Mesodermal cell (in vitro differentiated cells): ENCODE data around the gene CD3E.

Source experiments
- H3K27ac ChIP-seq: 2 replicates; pipeline ENCODE4 v1.7.0; 2013; ENCODE audit warnings: mild to moderate bottlenecking, low read depth, low read length, moderate library complexity; ENCODE audit not compliant: severe bottlenecking
- H3K36me3 ChIP-seq: 2 replicates; pipeline ENCODE4 v1.7.1; 2013; ENCODE audit warnings: mild to moderate bottlenecking, low read length, moderate library complexity; ENCODE audit not compliant: control insufficient read depth, insufficient read depth
- H3K4me1 ChIP-seq: one replicate; pipeline ENCODE4 v1.7.1; 2013; ENCODE audit warnings: mild to moderate bottlenecking, low read length; ENCODE audit not compliant: insufficient read depth, control insufficient read depth, poor library complexity, severe bottlenecking
- H3K4me3 ChIP-seq: 2 replicates; pipeline ENCODE4 v1.7.0; 2013; ENCODE audit warnings: low read length, control low read depth, mild to moderate bottlenecking; ENCODE audit not compliant: insufficient read depth, poor library complexity, severe bottlenecking; ENCODE audit errors: extremely low read depth
- H3K9me3 ChIP-seq: 2 replicates; pipeline ENCODE4 v1.7.1; 2013; ENCODE audit warnings: mild to moderate bottlenecking, low read length, moderate library complexity; ENCODE audit not compliant: control insufficient read depth
- WGBS, 2 experiments: methylation state at CpG; one replicate each; pipeline ENCODE4 v1.1.5; 2013; ENCODE audit warnings: missing lambda C conversion rate in 2 of 2; ENCODE audit not compliant: insufficient coverage in 2 of 2; 5-methylcytosine and 5-hydroxymethylcytosine counted together

The CD3E gene

DNA sequence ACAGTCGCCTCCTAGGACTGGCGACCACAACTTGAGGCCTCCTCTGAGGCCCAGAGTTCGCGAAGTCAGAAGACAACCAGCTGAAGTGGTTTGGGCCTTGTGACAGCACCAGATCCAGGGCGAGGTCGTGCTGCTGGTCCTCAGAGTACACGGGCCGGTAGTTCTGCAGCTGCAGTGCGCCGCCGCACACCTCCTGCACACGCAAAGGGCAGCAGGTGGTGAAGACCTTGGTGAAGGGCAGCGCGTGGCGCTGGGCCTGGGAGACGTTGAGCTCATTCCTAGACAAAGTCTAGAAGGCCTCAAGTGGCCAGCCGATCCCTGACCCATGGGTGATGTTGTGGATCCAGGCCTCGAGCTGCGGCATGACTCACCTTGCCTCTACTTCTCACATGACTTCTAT lies 18.2 kb downstream of the CD3E start:
- H3K27ac ChIP-seq: no peak overlapping the region
- 97 to 99% methylated on average over 10 to 19 of the region's 19 CpGs for WGBS, 2 experiments
- peaks cover 3% of the 10 kb centered on the region for H3K4me1 ChIP-seq
- no peaks in the 10 kb centered on the region for H3K36me3 ChIP-seq
- H3K9me3 ChIP-seq: no peaks in the 10 kb centered on the region
- H3K4me3 ChIP-seq: no peak overlapping the region

- no peak overlapping the region for H3K4me3 ChIP-seq
- no peaks in the 10 kb centered on the region for H3K9me3 ChIP-seq
- H3K36me3 ChIP-seq: no peaks in the 10 kb centered on the region
- H3K27ac ChIP-seq: no peak overlapping the region
- H3K4me1 ChIP-seq: no peaks in the 10 kb centered on the region
Measured at GRCh38 chr11:118325283-118325682, 20.8 kb downstream of the CD3E start.

GRCh38 chr11:118328745-118329144 lies 24.2 kb downstream of the CD3E start:
- H3K4me1 ChIP-seq: no peaks in the 10 kb centered on the region
- H3K27ac ChIP-seq: no peak overlapping the region
- peaks cover 3% of the 10 kb centered on the region for H3K9me3 ChIP-seq

DNA sequence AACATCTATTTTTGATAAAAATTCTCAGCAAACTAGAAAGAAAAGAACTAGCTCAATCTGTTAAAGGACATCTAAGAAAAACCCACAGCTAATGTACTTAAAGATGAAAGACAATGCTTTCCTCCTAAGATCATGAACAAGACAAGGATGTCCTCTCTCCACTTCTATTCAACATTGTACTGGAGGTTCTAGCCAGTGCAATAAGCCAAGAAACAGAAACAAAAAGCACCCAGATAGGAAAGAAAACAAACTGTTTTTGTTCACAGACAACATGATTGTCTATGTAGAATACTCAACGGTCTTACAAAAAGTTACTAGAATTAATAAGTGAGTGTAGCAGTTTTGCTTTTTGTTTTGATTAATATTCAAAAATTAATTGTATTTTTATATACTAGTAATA lies 30.2 kb downstream of the CD3E start:
- no peaks in the 10 kb centered on the region for H3K4me1 ChIP-seq
- no peak overlapping the region for H3K27ac ChIP-seq
- no peak overlapping the region for H3K4me3 ChIP-seq
- peaks cover 3% of the 10 kb centered on the region for H3K9me3 ChIP-seq
- WGBS, 2 experiments: no CpG with 5 or more reads among the region's 1 CpG
- H3K36me3 ChIP-seq: no peaks in the 10 kb centered on the region

More at GRCh38 chr11:118328745-118329144, 24.2 kb downstream of the CD3E start:
- no peaks in the 10 kb centered on the region for H3K36me3 ChIP-seq
- H3K4me3 ChIP-seq: no peak overlapping the region

GRCh38 chr11:118338637-118339061 lies 34.1 kb downstream of the CD3E start:
- Histone ChIP-seq H3K4me3 (no peak overlapping the region), H3K4me1 (no peaks in the 10 kb centered on the region), H3K27ac (no peak overlapping the region), H3K9me3 (no peaks in the 10 kb centered on the region), H3K36me3 (no peaks in the 10 kb centered on the region)
- WGBS, 2 experiments: 83 to 88% methylated on average over 5 to 6 of the region's 7 CpGs

- WGBS, 2 experiments: 89 to 93% methylated on average over 4 of the region's 5 CpGs
- no peaks in the 10 kb centered on the region for H3K4me1 ChIP-seq
- H3K9me3 ChIP-seq: no peaks in the 10 kb centered on the region
- H3K36me3 ChIP-seq: no peaks in the 10 kb centered on the region
- H3K27ac ChIP-seq: no peak overlapping the region
- no peak overlapping the region for H3K4me3 ChIP-seq
Measured at GRCh38 chr11:118339281-118339961, 34.9 kb downstream of the CD3E start.

- Histone ChIP-seq H3K4me1 (no peaks in the 10 kb centered on the region), H3K27ac (no peak overlapping the region), H3K4me3 (no peak overlapping the region), H3K9me3 (no peaks in the 10 kb centered on the region), H3K36me3 (no peaks in the 10 kb centered on the region)
- WGBS, 2 experiments: 80 to 92% methylated on average over 2 of the region's 3 CpGs
Measured at GRCh38 chr11:118340449-118340848, 35.9 kb downstream of the CD3E start.

- H3K4me3 ChIP-seq: no peak overlapping the region
- no peak overlapping the region for H3K27ac ChIP-seq
- 94% methylated on average over 3 of the region's 3 CpGs for WGBS, 2 experiments
- no peaks in the 10 kb centered on the region for H3K4me1 ChIP-seq
- H3K36me3 ChIP-seq: no peaks in the 10 kb centered on the region
- no peaks in the 10 kb centered on the region for H3K9me3 ChIP-seq
Measured at GRCh38 chr11:118341261-118341660, 36.7 kb downstream of the CD3E start.

DNA sequence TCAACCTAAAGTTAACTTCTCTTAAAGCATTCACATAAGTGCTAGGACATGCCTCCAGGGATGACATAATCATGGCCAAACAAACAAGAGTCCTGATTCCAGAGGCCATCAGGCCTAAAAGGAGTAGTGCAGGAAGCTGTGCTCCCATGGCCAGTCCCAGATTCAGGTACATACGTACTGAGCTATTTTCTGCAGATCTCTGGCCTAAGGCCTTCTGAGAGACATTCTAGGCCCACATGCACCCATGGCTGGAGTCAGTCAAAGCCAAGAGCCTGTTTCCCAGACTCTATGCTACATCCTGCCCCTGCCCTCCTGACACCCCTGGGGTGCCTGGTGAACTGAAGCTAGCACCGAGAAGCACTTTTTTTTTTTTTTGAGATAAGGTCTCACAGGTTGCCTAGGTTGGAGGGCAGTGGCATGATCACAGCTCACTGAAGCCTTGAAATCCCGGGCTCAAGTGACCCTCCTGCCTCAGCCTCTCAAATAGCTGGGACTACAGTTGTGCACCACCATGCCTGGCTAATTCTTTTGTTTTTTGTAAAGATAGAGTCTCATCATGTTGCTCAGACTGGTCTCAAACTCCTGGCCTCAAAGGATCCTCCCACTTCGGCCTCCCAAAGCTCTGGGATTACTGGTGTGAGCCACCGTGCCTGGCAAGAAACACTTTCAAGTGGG lies 37.4 kb downstream of the CD3E start:
- no peaks in the 10 kb centered on the region for H3K9me3 ChIP-seq
- no peaks in the 10 kb centered on the region for H3K4me1 ChIP-seq
- H3K4me3 ChIP-seq: no peak overlapping the region
- H3K27ac ChIP-seq: no peak overlapping the region
- 93 to 98% methylated on average over 3 to 4 of the region's 5 CpGs for WGBS, 2 experiments
- no peaks in the 10 kb centered on the region for H3K36me3 ChIP-seq

- H3K27ac ChIP-seq: no peak within 1 kb of the TSS
- H3K4me3 ChIP-seq: no peak within 1 kb of the TSS
- 78 to 86% methylated on average over 9 to 11 of the region's 13 CpGs for WGBS, 2 experiments
- no peaks in the 10 kb centered on the region for H3K36me3 ChIP-seq
- H3K9me3 ChIP-seq: no peaks in the 10 kb centered on the region
- H3K4me1 ChIP-seq: no peaks in the 10 kb centered on the region
Measured at GRCh38 chr11:118342503-118343161, 38.1 kb downstream of the CD3E start, which contains the start of gene CD3D. CD3D (minus strand) TSS chr11:118342705; CDS start chr11:118342607, 98 bp downstream.

DNA sequence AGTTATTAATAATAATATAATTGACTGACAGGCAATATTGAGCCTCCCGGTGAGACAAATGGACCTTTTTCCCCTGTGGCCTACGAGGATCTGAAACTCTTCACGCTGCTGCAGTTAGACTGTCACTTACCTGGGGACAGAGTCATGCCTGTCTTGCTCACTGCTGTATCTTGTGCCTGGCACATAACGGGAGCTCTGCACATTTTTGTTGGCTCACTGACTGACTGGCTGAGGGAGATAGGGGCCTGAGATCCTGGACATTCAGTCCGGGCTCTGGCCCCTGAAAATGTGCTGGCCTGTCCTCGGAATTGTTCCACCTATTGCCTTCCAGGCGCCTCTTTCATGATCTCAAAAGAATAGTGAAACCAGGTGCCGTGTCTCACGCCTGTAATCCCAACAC lies 38.7 kb downstream of the CD3E start:
- no peak overlapping the region for H3K27ac ChIP-seq
- no peak overlapping the region for H3K4me3 ChIP-seq
- H3K4me1 ChIP-seq: no peaks in the 10 kb centered on the region
- 84 to 88% methylated on average over 9 of the region's 9 CpGs for WGBS, 2 experiments
- H3K9me3 ChIP-seq: no peaks in the 10 kb centered on the region
- H3K36me3 ChIP-seq: no peaks in the 10 kb centered on the region
